Mucosa of descending colon (tissue), 3 donors: ENCODE results near the gene KMT5B. TPM values are rescaled to one million over a fixed set of nuclear protein-coding genes. Genes with fewer than 3 reads are reported as not detected.

ENCODE experiments used
- ATAC-seq: fragments of 200-7000 bp; cut with Tn5 transposase; one replicate; pipeline ENCODE4 v1.9.1; 2020; ENCODE audit warnings: mild to moderate bottlenecking, moderate library complexity
- DNase-seq, 3 donors: peaks; one replicate each; pipeline ENCODE4 v3.0.0-alpha.2; 2020
- H3K36me3 ChIP-seq: fragments of 200-600 bp; one replicate; pipeline ENCODE4 v1.8.0; 2021; ENCODE audit warnings: low read depth, mild to moderate bottlenecking
- H3K4me1 ChIP-seq: fragments of 200-600 bp; one replicate; pipeline ENCODE4 v1.8.0; 2021; ENCODE audit warnings: low read depth, mild to moderate bottlenecking
- H3K4me3 ChIP-seq: fragments of 200-600 bp; one replicate; pipeline ENCODE4 v1.8.0; 2021; ENCODE audit warnings: mild to moderate bottlenecking
- H3K9me3 ChIP-seq: fragments of 200-600 bp; one replicate; pipeline ENCODE4 v1.8.0; 2021; ENCODE audit warnings: mild to moderate bottlenecking
- CTCF ChIP-seq: fragments of 200-600 bp; IDR thresholded peaks from one replicate; pipeline ENCODE4 v1.8.0; 2022; ENCODE audit warnings: antibody characterized with exemption, mild to moderate bottlenecking
- intact Hi-C, 2 donors: fragments of 100-400 bp; cut with DNase I in 1 of 2; cut with micrococcal nuclease in 1 of 2; formaldehyde crosslinking; loops; one replicate each; pipeline versions ENCODE4 v1.11.0 to v1.11.1; 2022; cut with DNase I, micrococcal nuclease
- long read RNA-seq, 2 donors: library from polyadenylated mRNA; unstranded; transcript quantifications; one replicate each; pipeline ENCODE4 v2.0.0, GENCODE V29; 2019 to 2021
- total RNA-seq, 3 donors: library from RNA; stranded (reverse); fragmentation: NEBNext Ultra II Directional in 2 of 3; extraction: Animal tissue kit (Norgen Biotek cat#: 25700) in 2 of 3; gene quantifications; one replicate each; pipeline versions ENCODE4 v1.2.1 to v1.2.4, GENCODE V29; 2021 to 2023
- donor health status: DM: no; HTN: no; CAD: no; lungs with moderate emphysema.
- donor health status: DM: no; HTN: no; CAD: no.
- donor health status: DM: no; HTN: yes; CAD: no.

KMT5B gene
- total RNA-seq: 10 to 100 TPM; 56.4 to 71.3 (median 65.1) TPM
- long read RNA-seq, donor 1, partial matches to known transcripts: 22 of 62 reads
- long read RNA-seq, donor 1, other reads (novel, unspliced or antisense): 38 of 62 reads
- long read RNA-seq, donor 2, partial matches to known transcripts: 3 of 8 reads
- long read RNA-seq, donor 2, other reads (novel, unspliced or antisense): 5 of 8 reads

- H3K4me1 ChIP-seq: peaks cover 52% of the 10 kb centered on the region
- no peaks in the 10 kb centered on the region for H3K36me3 ChIP-seq
- H3K9me3 ChIP-seq: no peaks in the 10 kb centered on the region
- TF ChIP-seq CTCF: no peak
- DNase-seq: peak; percentile 69 to 78 (median 75)
- peak within 1 kb of the TSS; percentile 68 for H3K4me3 ChIP-seq
- ATAC-seq: no peak
- intact Hi-C loops: no loop called here
Measured at GRCh38 chr11:68213135-68213515, at the start of gene KMT5B. KMT5B (minus strand) TSS chr11:68213296; CDS start chr11:68190076, 23,220 bp downstream.

- no peak overlapping the region for H3K4me3 ChIP-seq
- intact Hi-C loops: no loop called here
- TF ChIP-seq CTCF: no peak
- H3K4me1 ChIP-seq: peaks cover 4% of the 10 kb centered on the region
- H3K9me3 ChIP-seq: no peaks in the 10 kb centered on the region
- ATAC-seq (no peak), DNase-seq (no peak)
- H3K36me3 ChIP-seq: no peaks in the 10 kb centered on the region
Measured at GRCh38 chr11:68262544-68262827, 49.4 kb upstream of the KMT5B start.

GRCh38 chr11:68261749-68262543 is 48.9 kb upstream of the KMT5B start:
- TF ChIP-seq CTCF: no peak
- intact Hi-C loops: no loop called here
- no peaks in the 10 kb centered on the region for H3K36me3 ChIP-seq
- ATAC-seq: no peak
- H3K9me3 ChIP-seq: no peaks in the 10 kb centered on the region
- no peak overlapping the region for H3K4me3 ChIP-seq
- peaks cover 6% of the 10 kb centered on the region for H3K4me1 ChIP-seq
- DNase-seq: no peak

- H3K36me3 ChIP-seq: no peaks in the 10 kb centered on the region
- ATAC-seq (no peak), DNase-seq (peak in 1 of 3 donors; percentile 21)
- H3K4me1 ChIP-seq: peaks cover 6% of the 10 kb centered on the region
- intact Hi-C loops: no loop called here
- no peaks in the 10 kb centered on the region for H3K9me3 ChIP-seq
- TF ChIP-seq CTCF: no peak
- no peak overlapping the region for H3K4me3 ChIP-seq
Measured at GRCh38 chr11:68261006-68261405, 47.9 kb upstream of the KMT5B start.

- intact Hi-C loops: no loop called here
- TF ChIP-seq CTCF: no peak
- no peak for DNase-seq
- H3K4me1 ChIP-seq: peaks cover 6% of the 10 kb centered on the region
- H3K9me3 ChIP-seq: no peaks in the 10 kb centered on the region
- no peaks in the 10 kb centered on the region for H3K36me3 ChIP-seq
- ATAC-seq: no peak
- no peak overlapping the region for H3K4me3 ChIP-seq
Measured at GRCh38 chr11:68260484-68260883, 47.4 kb upstream of the KMT5B start.
